Activated CD8-positive, alpha-beta T cell treated with anti-CD3 and anti-CD28 coated beads for 36 hours (primary cell): Measurements from ENCODE around the gene TRIM56. TPM values are rescaled to one million over a fixed set of nuclear protein-coding genes. Genes with fewer than 3 reads are reported as not detected.

Experiments used
- ATAC-seq: fragments of 200-7000 bp; cut with Tn5 transposase; one replicate; pipeline ENCODE4 v1.10.0; 2021; ENCODE audit warnings: mild to moderate bottlenecking, moderate library complexity
- CTCF ChIA-PET: fragments of 350-600 bp; sonication (Branson Sonifier 250); formaldehyde crosslinking; loops from one replicate; lab custom pipeline; 2021; ENCODE audit warnings: antibody characterized with exemption; lab: Charles Lee
- POLR2A ChIA-PET: fragments of 350-600 bp; sonication (Branson Sonifier 250); formaldehyde crosslinking; loops from one replicate; lab custom pipeline; 2021; ENCODE audit warnings: antibody characterized with exemption; lab: Charles Lee
- DNase-seq: peaks from one replicate; pipeline ENCODE4 v3.0.0-alpha.2; 2020
- H3K27ac Mint-ChIP-seq: one replicate; pipeline ENCODE4 v1.8.0; 2021; ENCODE audit warnings: mild to moderate bottlenecking, mixed read lengths
- H3K27me3 Mint-ChIP-seq: one replicate; pipeline ENCODE4 v1.8.0; 2021; ENCODE audit warnings: mixed read lengths
- H3K36me3 Mint-ChIP-seq: one replicate; pipeline ENCODE4 v1.8.0; 2021; ENCODE audit warnings: low read depth, mixed read lengths
- H3K4me1 Mint-ChIP-seq: one replicate; pipeline ENCODE4 v1.8.0; 2021; ENCODE audit warnings: low read depth, mixed read lengths
- H3K4me3 Mint-ChIP-seq: one replicate; pipeline ENCODE4 v1.8.0; 2021; ENCODE audit warnings: mild to moderate bottlenecking, moderate library complexity, mixed read lengths
- H3K9me3 Mint-ChIP-seq: one replicate; pipeline ENCODE4 v1.8.0; 2021; ENCODE audit warnings: mixed read lengths
- intact Hi-C: fragments of 100-400 bp; cut with micrococcal nuclease; formaldehyde crosslinking; loops from one replicate; pipeline ENCODE4 v1.10.0; 2022
- total RNA-seq, 2 experiments: library from RNA; stranded (reverse); gene quantifications; one replicate each; pipeline ENCODE4 v1.2.3, GENCODE V29; 2021
- TF ChIP-seq, protein P1 (sequence below): fragments of 200-600 bp; IDR thresholded peaks from one replicate; pipeline ENCODE4 v1.8.0; 2022; ENCODE audit warnings: antibody characterized with exemption, mild to moderate bottlenecking

Gene TRIM56
- total RNA-seq, 2 experiments from 2014 or later = 40.1 to 42.3 TPM

DNA sequence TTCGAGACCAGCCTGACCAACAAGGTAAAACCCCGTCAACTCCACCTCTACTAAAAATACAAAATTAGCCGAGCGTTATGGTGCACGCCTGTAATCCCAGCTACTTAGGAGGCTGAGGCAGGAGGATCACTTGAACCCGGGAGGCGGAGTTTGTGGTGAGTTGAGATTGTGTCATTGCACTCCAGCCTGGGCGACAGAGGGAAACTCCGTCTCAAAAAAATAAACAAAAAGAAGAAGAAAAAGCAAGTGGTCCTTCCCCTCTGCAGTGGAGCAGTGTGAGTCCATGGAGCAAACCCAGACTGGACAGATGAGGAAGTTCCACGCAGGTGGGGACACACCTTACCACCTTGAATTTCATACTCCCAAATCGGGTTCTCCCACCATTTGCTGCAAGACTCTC is 28.6 kb downstream of the TRIM56 start:
- TF ChIP-seq, protein P1, sequence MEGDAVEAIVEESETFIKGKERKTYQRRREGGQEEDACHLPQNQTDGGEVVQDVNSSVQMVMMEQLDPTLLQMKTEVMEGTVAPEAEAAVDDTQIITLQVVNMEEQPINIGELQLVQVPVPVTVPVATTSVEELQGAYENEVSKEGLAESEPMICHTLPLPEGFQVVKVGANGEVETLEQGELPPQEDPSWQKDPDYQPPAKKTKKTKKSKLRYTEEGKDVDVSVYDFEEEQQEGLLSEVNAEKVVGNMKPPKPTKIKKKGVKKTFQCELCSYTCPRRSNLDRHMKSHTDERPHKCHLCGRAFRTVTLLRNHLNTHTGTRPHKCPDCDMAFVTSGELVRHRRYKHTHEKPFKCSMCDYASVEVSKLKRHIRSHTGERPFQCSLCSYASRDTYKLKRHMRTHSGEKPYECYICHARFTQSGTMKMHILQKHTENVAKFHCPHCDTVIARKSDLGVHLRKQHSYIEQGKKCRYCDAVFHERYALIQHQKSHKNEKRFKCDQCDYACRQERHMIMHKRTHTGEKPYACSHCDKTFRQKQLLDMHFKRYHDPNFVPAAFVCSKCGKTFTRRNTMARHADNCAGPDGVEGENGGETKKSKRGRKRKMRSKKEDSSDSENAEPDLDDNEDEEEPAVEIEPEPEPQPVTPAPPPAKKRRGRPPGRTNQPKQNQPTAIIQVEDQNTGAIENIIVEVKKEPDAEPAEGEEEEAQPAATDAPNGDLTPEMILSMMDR = no peak
- ChIA-PET POLR2A (no interaction called here), CTCF (interaction anchor here (1.0 kb wide), 1 partner anchor 169 kb away, joined by 3 read pairs; no protein-coding TSS in a partner anchor)
- H3K36me3 Mint-ChIP-seq = no peaks in the 10 kb centered on the region
- no peak overlapping the region for H3K4me3 Mint-ChIP-seq
- no peak for ATAC-seq
- H3K4me1 Mint-ChIP-seq = no peaks in the 10 kb centered on the region
- no peak overlapping the region for H3K27ac Mint-ChIP-seq
- intact Hi-C loops = no loop called here
- no peaks in the 10 kb centered on the region for H3K9me3 Mint-ChIP-seq
- peaks cover under 1% of the 10 kb centered on the region for H3K27me3 Mint-ChIP-seq
- DNase-seq = no peak

DNA sequence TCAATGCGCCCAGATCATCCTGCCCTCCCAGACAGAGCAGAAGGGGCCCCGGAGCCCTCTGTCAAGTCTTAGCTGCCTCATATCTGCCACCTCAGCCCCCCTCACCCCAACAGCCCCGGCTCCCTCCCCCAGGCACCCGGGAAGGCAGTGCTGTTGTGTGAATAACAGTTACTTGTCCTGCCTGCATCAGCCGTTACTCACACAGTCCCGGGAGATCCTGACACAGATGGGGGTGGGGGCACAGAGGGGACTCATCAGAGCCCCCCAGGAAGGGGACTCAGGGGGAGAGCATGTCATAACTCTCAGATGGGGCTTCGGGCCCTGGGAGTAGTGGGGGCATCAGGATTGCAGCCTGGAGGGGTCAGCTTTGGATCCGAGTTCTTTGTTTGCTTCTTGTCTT is 29.2 kb downstream of the TRIM56 start:
- CTCF ChIA-PET = no interaction called here
- Mint-ChIP-seq H3K27ac (no peak overlapping the region), H3K27me3 (peaks cover 3% of the 10 kb centered on the region), H3K4me3 (no peak overlapping the region), H3K36me3 (no peaks in the 10 kb centered on the region), H3K4me1 (peaks cover under 1% of the 10 kb centered on the region), H3K9me3 (no peaks in the 10 kb centered on the region)
- TF ChIP-seq, protein P1 = no peak
- POLR2A ChIA-PET = no interaction called here
- DNase-seq (no peak), ATAC-seq (no peak)
- intact Hi-C loops = no loop called here

DNA sequence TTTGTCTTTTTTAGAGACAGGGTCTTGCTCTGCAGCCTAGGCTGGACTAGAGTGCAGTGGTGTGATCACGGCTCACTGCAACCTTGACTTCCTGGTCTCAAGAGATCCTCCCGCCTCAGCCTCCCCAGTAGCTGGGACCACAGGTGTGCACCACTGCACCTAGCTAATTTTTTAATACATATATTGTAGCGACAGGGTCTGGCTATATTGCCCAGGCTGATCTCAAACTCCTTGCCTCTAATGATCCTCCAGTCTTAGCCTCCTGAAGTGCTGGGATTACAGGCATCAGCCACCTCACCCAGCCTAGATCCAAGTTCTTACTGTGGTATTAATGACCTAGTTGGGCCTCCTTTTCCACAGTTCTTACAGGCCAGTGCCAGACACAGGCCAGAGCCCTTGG is 29.9 kb downstream of the TRIM56 start:
- DNase-seq (no peak), ATAC-seq (no peak)
- POLR2A ChIA-PET = no interaction called here
- intact Hi-C loops = no loop called here
- CTCF ChIA-PET = no interaction called here
- Mint-ChIP-seq H3K9me3 (no peaks in the 10 kb centered on the region), H3K27ac (no peak overlapping the region), H3K36me3 (no peaks in the 10 kb centered on the region), H3K27me3 (peaks cover 8% of the 10 kb centered on the region), H3K4me3 (no peak overlapping the region), H3K4me1 (peaks cover 6% of the 10 kb centered on the region)
- TF ChIP-seq, protein P1 = no peak

DNA sequence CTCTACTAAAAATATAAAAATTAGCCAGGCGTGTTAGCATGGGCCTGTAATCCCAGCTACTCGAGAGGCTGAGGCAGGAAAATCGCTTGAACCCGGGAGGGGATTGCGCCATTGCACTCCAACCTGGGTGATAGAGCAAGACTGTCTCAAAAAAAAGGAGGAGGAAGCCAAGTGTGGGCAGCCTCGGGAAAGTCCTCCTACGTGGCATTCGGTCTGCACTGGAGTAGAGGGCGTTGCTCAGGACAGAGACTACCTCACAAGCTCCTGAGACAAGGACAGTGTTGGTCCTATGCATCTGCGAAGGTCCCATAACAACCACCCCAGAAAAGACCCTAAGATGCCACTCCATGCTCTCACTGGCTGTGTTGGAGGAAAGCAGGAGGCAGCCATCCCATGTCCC is 31.6 kb downstream of the TRIM56 start:
- ATAC-seq (no peak), DNase-seq (no peak)
- peaks cover 15% of the 10 kb centered on the region for H3K27me3 Mint-ChIP-seq
- peaks cover 7% of the 10 kb centered on the region for H3K4me1 Mint-ChIP-seq
- no peak overlapping the region for H3K4me3 Mint-ChIP-seq
- H3K27ac Mint-ChIP-seq = peak overlapping the region; percentile 1
- H3K9me3 Mint-ChIP-seq = no peaks in the 10 kb centered on the region
- no peaks in the 10 kb centered on the region for H3K36me3 Mint-ChIP-seq
- ChIA-PET CTCF (no interaction called here), POLR2A (no interaction called here)
- intact Hi-C loops = no loop called here
- TF ChIP-seq, protein P1 = no peak

DNA sequence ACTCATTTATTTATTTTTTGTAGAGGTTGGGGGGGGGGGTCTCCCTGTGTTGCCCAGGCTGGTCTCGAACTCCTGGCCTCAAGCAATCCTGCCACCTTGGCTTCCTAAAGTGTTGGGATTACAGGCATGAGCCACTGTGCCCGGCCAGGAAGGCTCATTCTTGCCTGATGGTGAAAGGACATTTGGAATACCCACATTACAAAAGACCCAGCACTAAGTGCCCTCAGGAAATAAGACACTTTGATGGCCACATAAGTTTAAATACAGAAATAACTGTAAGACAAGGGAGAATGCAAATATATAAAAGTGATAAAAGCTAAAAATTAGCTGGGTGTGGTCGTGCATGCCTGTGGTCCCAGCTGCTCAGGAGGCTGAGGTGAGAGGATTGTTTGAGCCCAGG is 33.6 kb downstream of the TRIM56 start:
- ATAC-seq (no peak), DNase-seq (no peak)
- H3K27me3 Mint-ChIP-seq = peaks cover 32% of the 10 kb centered on the region
- H3K9me3 Mint-ChIP-seq = no peaks in the 10 kb centered on the region
- no peak overlapping the region for H3K4me3 Mint-ChIP-seq
- ChIA-PET POLR2A (no interaction called here), CTCF (interaction anchor here (0.7 to 1.1 kb wide), 2 partner anchors 19 to 25 kb away, joined by 3 read pairs; no protein-coding TSS in a partner anchor)
- no peaks in the 10 kb centered on the region for H3K36me3 Mint-ChIP-seq
- intact Hi-C loops = no loop called here
- H3K27ac Mint-ChIP-seq = no peak overlapping the region
- peaks cover 15% of the 10 kb centered on the region for H3K4me1 Mint-ChIP-seq
- TF ChIP-seq, protein P1 = no peak
